BJ (cell line): ENCODE results near the gene PDCD1. TPM values are rescaled to one million over a fixed set of nuclear protein-coding genes. Genes with fewer than 3 reads are reported as not detected.
"Not testable (repeated sequence)": the region's sequence is repeated elsewhere in the genome, so short reads cannot be mapped to it uniquely, and the experiment has no call there.

Experiments used
- CTCF ChIA-PET: fragments of 350-600 bp; formaldehyde crosslinking; extraction: SDS; loops from one replicate; lab custom pipeline; 2021; ENCODE audit warnings: antibody characterized with exemption, inconsistent platforms; lab: Yijun Ruan, JAX
- POLR2A ChIA-PET: fragments of 300-600 bp; sonication (Branson Sonifier 250); formaldehyde crosslinking; extraction: SDS; loops from one replicate; lab custom pipeline; 2021; ENCODE audit warnings: antibody characterized with exemption; lab: Charles Lee
- DNase-seq: peaks from one replicate; pipeline ENCODE4 v3.0.0-alpha.2; 2011; ENCODE audit warnings: low read depth
- H3K27me3 ChIP-seq: 2 replicates; pipeline ENCODE4 v1.6.0; 2011; ENCODE audit warnings: low read length; ENCODE audit not compliant: control insufficient read depth, insufficient read depth
- H3K36me3 ChIP-seq: 2 replicates; pipeline ENCODE4 v1.5.1; 2011; ENCODE audit warnings: low read length; ENCODE audit not compliant: control insufficient read depth, insufficient read depth
- H3K4me3 ChIP-seq: 2 replicates; pipeline ENCODE4 v1.5.1; 2011; ENCODE audit warnings: low read depth, mild to moderate bottlenecking, control low read depth, low read length
- polyA plus RNA-seq: library from polyadenylated mRNA; depleted of rRNA; stranded (reverse); fragments of >200 nt; gene quantifications from 2 replicates; pipeline ENCODE4 v1.2.3, GENCODE V29; 2011
- TF ChIP-seq, protein P1 (sequence below): IDR thresholded peaks from 2 replicates; pipeline ENCODE4 v1.5.1; 2011; ENCODE audit warnings: low read depth, mild to moderate bottlenecking, control low read depth, inconsistent platforms, low read length, moderate library complexity; ENCODE audit not compliant: insufficient read depth

Gene PDCD1
- polyA plus RNA-seq, 1 experiment = not detected

- ChIA-PET CTCF (no interaction called here), POLR2A (no interaction called here)
- no peak overlapping the region for H3K4me3 ChIP-seq
- H3K27me3 ChIP-seq = no peaks in the 10 kb centered on the region; the same call in 1 of the 2 replicates
- no peaks in the 10 kb centered on the region for H3K36me3 ChIP-seq
- TF ChIP-seq, protein P1, sequence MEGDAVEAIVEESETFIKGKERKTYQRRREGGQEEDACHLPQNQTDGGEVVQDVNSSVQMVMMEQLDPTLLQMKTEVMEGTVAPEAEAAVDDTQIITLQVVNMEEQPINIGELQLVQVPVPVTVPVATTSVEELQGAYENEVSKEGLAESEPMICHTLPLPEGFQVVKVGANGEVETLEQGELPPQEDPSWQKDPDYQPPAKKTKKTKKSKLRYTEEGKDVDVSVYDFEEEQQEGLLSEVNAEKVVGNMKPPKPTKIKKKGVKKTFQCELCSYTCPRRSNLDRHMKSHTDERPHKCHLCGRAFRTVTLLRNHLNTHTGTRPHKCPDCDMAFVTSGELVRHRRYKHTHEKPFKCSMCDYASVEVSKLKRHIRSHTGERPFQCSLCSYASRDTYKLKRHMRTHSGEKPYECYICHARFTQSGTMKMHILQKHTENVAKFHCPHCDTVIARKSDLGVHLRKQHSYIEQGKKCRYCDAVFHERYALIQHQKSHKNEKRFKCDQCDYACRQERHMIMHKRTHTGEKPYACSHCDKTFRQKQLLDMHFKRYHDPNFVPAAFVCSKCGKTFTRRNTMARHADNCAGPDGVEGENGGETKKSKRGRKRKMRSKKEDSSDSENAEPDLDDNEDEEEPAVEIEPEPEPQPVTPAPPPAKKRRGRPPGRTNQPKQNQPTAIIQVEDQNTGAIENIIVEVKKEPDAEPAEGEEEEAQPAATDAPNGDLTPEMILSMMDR = no peak
- no peak for DNase-seq
These were observed 37.9 kb downstream of the PDCD1 start for GRCh38 chr2:241820625-241821384.

- H3K27me3 ChIP-seq, CTCF ChIA-PET, H3K36me3 ChIP-seq, POLR2A ChIA-PET, H3K4me3 ChIP-seq, DNase-seq: not testable (repeated sequence)
These were observed 38.6 kb downstream of the PDCD1 start for GRCh38 chr2:241819947-241820624.

DNA sequence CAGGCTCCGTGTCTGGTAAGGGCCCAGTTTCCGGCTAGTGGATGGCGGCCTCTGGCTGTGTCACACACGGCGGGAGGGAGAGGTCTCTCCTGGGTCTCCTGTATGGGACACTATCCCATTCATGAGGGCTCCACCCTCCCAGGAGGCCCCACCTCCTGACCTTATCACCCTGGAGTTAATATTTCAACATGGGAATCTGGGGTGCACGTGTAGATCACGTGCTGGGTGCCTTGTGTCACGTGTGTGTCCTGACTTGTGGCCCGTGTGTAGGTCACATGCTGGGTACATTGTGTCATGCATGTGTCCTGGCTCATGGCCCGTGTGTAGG is 39.8 kb downstream of the PDCD1 start:
- no peaks in the 10 kb centered on the region; the same call in 1 of the 2 replicates for H3K27me3 ChIP-seq
- TF ChIP-seq, protein P1 = no peak
- ChIA-PET CTCF (no interaction called here), POLR2A (no interaction called here)
- no peaks in the 10 kb centered on the region for H3K36me3 ChIP-seq
- H3K4me3 ChIP-seq = no peak overlapping the region
- no peak for DNase-seq

- Histone ChIP-seq H3K4me3 (no peak overlapping the region), H3K27me3 (no peaks in the 10 kb centered on the region; the same call in 1 of the 2 replicates), H3K36me3 (no peaks in the 10 kb centered on the region)
- no peak for DNase-seq
- CTCF ChIA-PET = no interaction called here
- TF ChIP-seq, protein P1 = no peak
- POLR2A ChIA-PET = no interaction called here
These were observed 40.3 kb downstream of the PDCD1 start for GRCh38 chr2:241818229-241818942.

DNA sequence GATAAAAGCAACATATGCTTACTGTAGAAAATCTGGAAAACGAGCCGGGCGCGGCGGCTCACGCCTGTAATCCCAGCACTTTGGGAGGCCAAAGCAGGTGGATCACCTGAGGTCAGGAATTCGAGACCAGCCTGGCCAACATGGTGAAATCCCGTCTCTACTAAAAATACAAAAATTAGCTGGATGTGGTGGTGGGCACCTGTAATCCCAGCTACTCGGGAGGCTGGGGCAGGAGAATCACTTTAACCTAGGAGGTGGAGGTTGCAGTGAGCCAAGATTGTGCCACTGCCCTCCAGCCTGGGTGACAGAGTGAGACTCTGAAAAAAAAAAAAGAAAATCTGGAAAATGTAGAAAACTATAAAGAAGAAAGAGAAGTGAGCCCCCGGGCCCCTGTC is 40.9 kb downstream of the PDCD1 start:
- DNase-seq, H3K4me3 ChIP-seq, H3K27me3 ChIP-seq, CTCF ChIA-PET, POLR2A ChIA-PET, H3K36me3 ChIP-seq: not testable (repeated sequence)
